H9 (cell line): Measurements from ENCODE around the gene PRKAG2. TPM values are rescaled to one million over a fixed set of nuclear protein-coding genes. Genes with fewer than 3 reads are reported as not detected.

Experiments used
- DNase-seq: peaks from one replicate; pipeline ENCODE4 v3.0.0-alpha.2; 2017
- H2AFZ ChIP-seq: one replicate; pipeline ENCODE4 v1.6.1; 2013; ENCODE audit warnings: mild to moderate bottlenecking, low read length, control low read depth, moderate library complexity
- H2AK5ac ChIP-seq: 2 replicates; pipeline ENCODE4 v1.6.1; 2013; ENCODE audit warnings: low read length, control low read depth, mixed read lengths; ENCODE audit not compliant: insufficient read length
- H2BK120ac ChIP-seq: one replicate; pipeline ENCODE4 v1.6.1; 2013; ENCODE audit warnings: low read depth, mild to moderate bottlenecking, low read length, control low read depth, inconsistent platforms; ENCODE audit not compliant: poor library complexity, severe bottlenecking
- H2BK12ac ChIP-seq: 2 replicates; pipeline ENCODE4 v1.6.1; 2013; ENCODE audit warnings: low read length, control low read depth, mixed read lengths, low read depth; ENCODE audit not compliant: insufficient read length
- H2BK15ac ChIP-seq: 2 replicates; pipeline ENCODE4 v1.6.1; 2013; ENCODE audit warnings: low read depth, low read length, control low read depth
- H2BK20ac ChIP-seq: one replicate; pipeline ENCODE4 v1.6.1; 2013; ENCODE audit warnings: low read depth, mild to moderate bottlenecking, low read length, control low read depth, inconsistent platforms; ENCODE audit not compliant: poor library complexity, severe bottlenecking
- H2BK5ac ChIP-seq: 2 replicates; pipeline ENCODE4 v1.6.1; 2013; ENCODE audit warnings: low read length, control low read depth, mixed read lengths; ENCODE audit not compliant: insufficient read length
- H3K14ac ChIP-seq: 2 replicates; pipeline ENCODE4 v1.6.1; 2013; ENCODE audit warnings: low read length, control low read depth; ENCODE audit not compliant: insufficient read depth
- H3K18ac ChIP-seq: 2 replicates; pipeline ENCODE4 v1.6.1; 2013; ENCODE audit warnings: low read depth, mild to moderate bottlenecking, mixed read lengths, low read length, control low read depth; ENCODE audit not compliant: insufficient read length
- H3K23ac ChIP-seq: 2 replicates; pipeline ENCODE4 v1.6.1; 2013; ENCODE audit warnings: low read length, control low read depth, mixed read lengths, low read depth; ENCODE audit not compliant: insufficient read length
- H3K23me2 ChIP-seq: 2 replicates; pipeline ENCODE4 v1.6.1; 2013; ENCODE audit warnings: low read depth, mild to moderate bottlenecking, mixed read lengths, low read length, control low read depth; ENCODE audit not compliant: insufficient read length, poor library complexity, severe bottlenecking
- H3K27ac ChIP-seq: 2 replicates; pipeline ENCODE4 v1.5.1; 2013; ENCODE audit warnings: low read length, control low read depth, mixed read lengths, low read depth; ENCODE audit not compliant: insufficient read length
- H3K27me3 ChIP-seq: 2 replicates; pipeline ENCODE4 v1.6.1; 2013; ENCODE audit warnings: low read length, control low read depth, inconsistent platforms; ENCODE audit not compliant: insufficient read depth
- H3K4ac ChIP-seq: 2 replicates; pipeline ENCODE4 v1.6.1; 2013; ENCODE audit warnings: low read depth, mild to moderate bottlenecking, control low read depth, inconsistent platforms, low read length, moderate library complexity
- H3K4me1 ChIP-seq: 2 replicates; pipeline ENCODE4 v1.6.1; 2013; ENCODE audit warnings: low read length, control low read depth, inconsistent platforms; ENCODE audit not compliant: insufficient read depth
- H3K4me2 ChIP-seq: 2 replicates; pipeline ENCODE4 v1.6.1; 2013; ENCODE audit warnings: low read length, control low read depth, mixed read lengths; ENCODE audit not compliant: insufficient read length, insufficient read depth
- H3K56ac ChIP-seq: 2 replicates; pipeline ENCODE4 v1.6.1; 2013; ENCODE audit warnings: low read depth, mild to moderate bottlenecking, mixed read lengths, low read length, control low read depth; ENCODE audit not compliant: insufficient read length
- H3K79me1 ChIP-seq: 2 replicates; pipeline ENCODE4 v1.6.1; 2013; ENCODE audit warnings: low read depth, mild to moderate bottlenecking, moderate library complexity, low read length, control low read depth, inconsistent platforms; ENCODE audit not compliant: insufficient read depth, poor library complexity, severe bottlenecking
- H3K79me2 ChIP-seq: 2 replicates; pipeline ENCODE4 v1.6.1; 2013; ENCODE audit warnings: low read length, control low read depth, inconsistent platforms; ENCODE audit not compliant: insufficient read depth
- H3K9ac ChIP-seq: 2 replicates; pipeline ENCODE4 v1.6.1; 2013; ENCODE audit warnings: low read length, control low read depth, mixed read lengths; ENCODE audit not compliant: insufficient read length; ENCODE audit errors: extremely low read depth
- H3K9me3 ChIP-seq: one replicate; pipeline ENCODE4 v1.6.1; 2013; ENCODE audit warnings: low read depth, low read length, inconsistent platforms; ENCODE audit not compliant: control insufficient read depth
- H3T11ph ChIP-seq: one replicate; pipeline ENCODE4 v1.6.1; 2013; ENCODE audit warnings: mild to moderate bottlenecking, low read length, control low read depth, inconsistent platforms
- H4K20me1 ChIP-seq: one replicate; pipeline ENCODE4 v1.6.1; 2013; ENCODE audit not compliant: control insufficient read depth, insufficient read length, insufficient read depth
- H4K5ac ChIP-seq: 2 replicates; pipeline ENCODE4 v1.6.1; 2013; ENCODE audit warnings: low read depth, mild to moderate bottlenecking, mixed read lengths, low read length, control low read depth; ENCODE audit not compliant: insufficient read length
- H4K8ac ChIP-seq: replicated peaks from 2 replicates; pipeline ENCODE4 v1.6.1; 2013; ENCODE audit warnings: low read length, control low read depth, mixed read lengths, low read depth; ENCODE audit not compliant: insufficient read length
- H4K91ac ChIP-seq: 2 replicates; pipeline ENCODE4 v1.6.1; 2013; ENCODE audit warnings: low read depth, mild to moderate bottlenecking, moderate library complexity, mixed read lengths, low read length, control low read depth; ENCODE audit not compliant: insufficient read length
- H3K27ac Mint-ChIP-seq, 3 experiments: 2 replicates in 2 of 3; 3 replicates in 1 of 3; pipeline ENCODE4 v1.8.0; 2020 to 2021; ENCODE audit warnings: mixed read lengths in 3 of 3, mild to moderate bottlenecking in 1 of 3, moderate library complexity in 1 of 3
- H3K27me3 Mint-ChIP-seq: 2 replicates; pipeline ENCODE4 v1.8.0; 2021; ENCODE audit warnings: low read depth, mild to moderate bottlenecking, moderate library complexity, mixed read lengths
- H3K36me3 Mint-ChIP-seq, 3 experiments: 2 replicates in 2 of 3; 3 replicates in 1 of 3; pipeline ENCODE4 v1.8.0; 2020 to 2021; ENCODE audit warnings: low read depth in 3 of 3, mixed read lengths in 3 of 3; ENCODE audit not compliant: insufficient read depth in 1 of 3
- H3K4me1 Mint-ChIP-seq, 2 experiments: 2 replicates each; pipeline ENCODE4 v1.8.0; 2020; ENCODE audit warnings: mixed read lengths in 2 of 2
- H3K4me3 Mint-ChIP-seq, 2 experiments: 2 replicates in 1 of 2; 3 replicates in 1 of 2; pipeline ENCODE4 v1.8.0; 2020 to 2021; ENCODE audit warnings: mild to moderate bottlenecking in 2 of 2, mixed read lengths in 2 of 2, moderate library complexity in 1 of 2
- H3K9me3 Mint-ChIP-seq, 2 experiments: 2 replicates in 1 of 2; 3 replicates in 1 of 2; pipeline ENCODE4 v1.8.0; 2020; ENCODE audit warnings: mild to moderate bottlenecking in 2 of 2, mixed read lengths in 2 of 2, moderate library complexity in 1 of 2
- CTCF ChIP-seq: fragments of 200-600 bp; sonication (generic); conservative IDR thresholded peaks from 3 replicates; pipeline ENCODE4 v1.8.0; 2021; ENCODE audit warnings: antibody characterized with exemption, mild to moderate bottlenecking
- WGBS: extraction: QIAGEN DNeasy Blood & Tissue Kit; methylation state at CpG from one replicate; pipeline ENCODE4 v1.1.7; 2013; ENCODE audit warnings: missing lambda C conversion rate, low lambda C conversion rate, mixed read lengths; ENCODE audit not compliant: insufficient read length; ENCODE audit errors: extremely low coverage; 5-methylcytosine and 5-hydroxymethylcytosine counted together
- total RNA-seq: library from RNA; stranded (reverse); gene quantifications from 2 replicates; pipeline ENCODE4 v1.2.1, GENCODE V29; 2021

The PRKAG2 gene
- total RNA-seq, 1 experiment from 2014 or later, result 11.8 TPM

GRCh38 chr7:151550656-151551286 lies 326.1 kb downstream of the PRKAG2 start:
- Histone ChIP-seq H3K27ac (no peak overlapping the region), H3K4me1 (no peaks in the 10 kb centered on the region), H2BK15ac (no peak overlapping the region), H2BK5ac (no peak overlapping the region), H2BK20ac (no peak overlapping the region), H3K23me2 (no peaks in the 10 kb centered on the region), H3K27me3 (no peaks in the 10 kb centered on the region), H4K8ac (no peak overlapping the region), H3K23ac (no peak overlapping the region), H2AFZ (no peak overlapping the region), H3K79me2 (no peaks in the 10 kb centered on the region), H4K5ac (no peak overlapping the region), H3K9me3 (no peaks in the 10 kb centered on the region), H3K9ac (no peak overlapping the region), H4K91ac (no peak overlapping the region), H3K4me2 (no peak overlapping the region), H3K56ac (no peak overlapping the region), H3K18ac (no peak overlapping the region), H3K14ac (no peak overlapping the region), H3T11ph (no peak overlapping the region), H2AK5ac (no peak overlapping the region), H3K79me1 (no peaks in the 10 kb centered on the region), H4K20me1 (no peaks in the 10 kb centered on the region), H2BK12ac (no peak overlapping the region), H2BK120ac (no peak overlapping the region), H3K4ac (no peak overlapping the region)
- Mint-ChIP-seq H3K27me3 (peaks cover 4% of the 10 kb centered on the region; the same call in 1 of the 2 replicates), H3K4me3 (no peak overlapping the region), H3K4me1 (peaks cover 9 to 24% of the 10 kb centered on the region in 2 experiments), H3K9me3 (no peaks in the 10 kb centered on the region; a peak in 1 of 5 replicates), H3K27ac (no peak overlapping the region), H3K36me3 (no peaks in the 10 kb centered on the region; a peak in 1 of 7 replicates)
- no CpG with 5 or more reads among the region's 3 CpGs for WGBS
- no peak for TF ChIP-seq CTCF
- DNase-seq, result no peak
